Right lobe of liver (tissue), 6 donors: ENCODE data around the gene DNM1. TPM values are rescaled to one million over a fixed set of nuclear protein-coding genes. Genes with fewer than 3 reads are reported as not detected.

Experiments
- ATAC-seq, 4 donors: fragments of 200-7000 bp; cut with Tn5 transposase; one replicate each; pipeline ENCODE4 v1.9.1; 2020; ENCODE audit warnings: mild to moderate bottlenecking in 4 of 4, moderate library complexity in 4 of 4
- DNase-seq, 3 donors: peaks; one replicate each; pipeline ENCODE4 v3.0.0-alpha.2; 2020
- H3K27ac ChIP-seq, 3 donors: fragments of 200-600 bp; one replicate each; pipeline ENCODE4 v1.8.0; 2022
- H3K27me3 ChIP-seq, 2 donors: fragments of 200-600 bp; one replicate each; pipeline ENCODE4 v1.8.0; 2022
- H3K36me3 ChIP-seq, 4 donors: fragments of 200-600 bp; sonication (generic) in 1 of 4; one replicate each; pipeline versions ENCODE4 v1.5.1 to v1.8.0; 2017 to 2022; ENCODE audit warnings: control low read depth in 1 of 4
- H3K4me1 ChIP-seq, 4 donors: fragments of 200-600 bp; sonication (generic) in 1 of 4; one replicate each; pipeline versions ENCODE4 v1.5.1 to v1.8.0; 2017 to 2022; ENCODE audit warnings: control low read depth in 1 of 4
- H3K4me3 ChIP-seq, 3 donors: fragments of 200-600 bp; one replicate each; pipeline ENCODE4 v1.8.0; 2022
- H3K9me3 ChIP-seq, 4 donors: fragments of 200-600 bp; sonication (generic) in 1 of 4; one replicate each; pipeline versions ENCODE4 v1.5.1 to v1.8.0; 2017 to 2022; ENCODE audit warnings: control low read depth in 1 of 4
- POLR2A ChIP-seq: fragments of 450-650 bp; IDR thresholded peaks from one replicate; pipeline ENCODE4 v1.6.1; 2017; ENCODE audit warnings: antibody characterized with exemption, mild to moderate bottlenecking
- WGBS: methylation state at CpG from one replicate; pipeline ENCODE4 v1.1.6; 2018; ENCODE audit warnings: low coverage, low lambda C conversion rate; ENCODE audit not compliant: insufficient coverage; ENCODE audit errors: missing lambda C conversion rate; 5-methylcytosine and 5-hydroxymethylcytosine counted together
- intact Hi-C, 2 donors: fragments of 100-400 bp; cut with DNase I; formaldehyde crosslinking; loops; one replicate each; pipeline versions ENCODE4 v1.11.2 to v1.14.1; 2022
- total RNA-seq, 6 experiments: library from RNA; depleted of rRNA in 2 of 6; stranded (reverse); fragments of >200 nt in 2 of 6; fragmentation: NEBNext Ultra II Directional in 3 of 6; extraction: Animal tissue kit (Norgen Biotek cat#: 25700) in 3 of 6; gene quantifications; one replicate each; pipeline versions ENCODE4 v1.1.0 to v1.2.4, GENCODE V29; 2016 to 2023
- TF ChIP-seq, protein P1 (sequence below), 4 donors: fragments of 200-600 bp in 3 of 4; fragments of 450-650 bp in 1 of 4; IDR thresholded peaks; one replicate each; pipeline versions ENCODE4 v1.5.1 to v1.8.0; 2016 to 2022; ENCODE audit warnings: antibody characterized with exemption in 4 of 4, mild to moderate bottlenecking in 2 of 4
- donor health status: DM: no; HTN: yes; CAD: no.
- donor health status: DM: no; HTN: no; CAD: no.
- donor health status: DM: no; HTN: no; CAD: no.
- donor health status: DM: no; HTN: yes; CAD: no.
- donor health status: DM: no; HTN: yes; CAD: no.

DNM1 gene
- total RNA-seq, 6 experiments from 2014 or later = 0.43 to 3.1 (median 1.8) TPM

DNA sequence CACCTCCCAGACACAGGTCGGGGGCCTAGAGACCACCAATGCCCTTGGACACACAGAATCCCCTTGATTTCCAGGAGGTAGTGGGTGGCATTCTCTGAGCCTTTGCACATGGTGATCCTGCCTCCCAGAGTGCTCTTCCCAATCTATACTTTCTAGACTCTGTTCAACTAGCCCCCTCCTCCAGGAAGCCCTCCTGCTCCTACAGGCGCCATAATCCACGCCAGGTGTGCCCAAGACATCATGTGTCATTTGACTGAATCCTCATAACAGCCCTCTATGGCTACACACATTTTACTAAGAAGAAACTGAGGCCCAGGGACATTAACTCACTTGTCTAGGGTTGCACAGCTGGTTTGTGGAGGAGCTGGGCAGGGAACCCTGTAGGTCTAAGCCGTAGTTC is 36.0 kb upstream of the DNM1 start:
- Histone ChIP-seq H3K36me3 (peaks cover 0 to 37% (median 12%) of the 10 kb centered on the region in 4 donors), H3K4me1 (no peaks in the 10 kb centered on the region), H3K4me3 (no peak overlapping the region), H3K27me3 (no peaks in the 10 kb centered on the region), H3K9me3 (no peaks in the 10 kb centered on the region), H3K27ac (no peak overlapping the region)
- DNase-seq (no peak), ATAC-seq (no peak)
- intact Hi-C loops = no loop called here
- TF ChIP-seq, protein P1, sequence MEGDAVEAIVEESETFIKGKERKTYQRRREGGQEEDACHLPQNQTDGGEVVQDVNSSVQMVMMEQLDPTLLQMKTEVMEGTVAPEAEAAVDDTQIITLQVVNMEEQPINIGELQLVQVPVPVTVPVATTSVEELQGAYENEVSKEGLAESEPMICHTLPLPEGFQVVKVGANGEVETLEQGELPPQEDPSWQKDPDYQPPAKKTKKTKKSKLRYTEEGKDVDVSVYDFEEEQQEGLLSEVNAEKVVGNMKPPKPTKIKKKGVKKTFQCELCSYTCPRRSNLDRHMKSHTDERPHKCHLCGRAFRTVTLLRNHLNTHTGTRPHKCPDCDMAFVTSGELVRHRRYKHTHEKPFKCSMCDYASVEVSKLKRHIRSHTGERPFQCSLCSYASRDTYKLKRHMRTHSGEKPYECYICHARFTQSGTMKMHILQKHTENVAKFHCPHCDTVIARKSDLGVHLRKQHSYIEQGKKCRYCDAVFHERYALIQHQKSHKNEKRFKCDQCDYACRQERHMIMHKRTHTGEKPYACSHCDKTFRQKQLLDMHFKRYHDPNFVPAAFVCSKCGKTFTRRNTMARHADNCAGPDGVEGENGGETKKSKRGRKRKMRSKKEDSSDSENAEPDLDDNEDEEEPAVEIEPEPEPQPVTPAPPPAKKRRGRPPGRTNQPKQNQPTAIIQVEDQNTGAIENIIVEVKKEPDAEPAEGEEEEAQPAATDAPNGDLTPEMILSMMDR (IDR thresholded peaks at IDR 0.05) = no peak
- no peak for TF ChIP-seq POLR2A
- WGBS = 100% methylated on average over 2 of the region's 4 CpGs

DNA sequence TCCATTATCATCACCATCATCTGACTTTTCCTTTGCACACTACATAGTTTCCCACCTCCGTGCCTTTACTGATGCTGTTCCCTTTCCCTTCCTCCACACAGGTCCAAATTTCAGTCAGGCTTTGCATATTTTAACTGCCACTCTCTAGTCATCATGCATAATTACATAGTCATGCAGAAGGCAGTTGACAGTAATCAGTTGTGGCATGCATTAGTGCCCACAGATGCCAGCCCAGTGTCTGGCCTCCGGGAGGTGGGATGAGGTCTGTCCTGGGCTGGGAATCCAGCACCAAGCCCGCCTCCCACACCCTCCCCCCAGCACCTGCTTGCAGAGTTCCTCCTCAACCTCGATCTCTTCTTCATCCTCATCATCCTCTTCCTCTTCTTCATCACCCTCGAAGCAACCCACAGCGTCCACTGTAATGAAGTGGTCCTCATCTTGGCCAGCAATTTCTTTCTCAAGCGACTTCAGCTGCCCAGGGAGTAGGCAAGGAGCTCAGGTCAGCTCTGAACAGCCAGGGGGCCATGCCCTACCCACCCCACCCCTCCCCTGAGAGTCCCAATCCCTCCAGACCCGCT is 34.4 kb upstream of the DNM1 start:
- peaks cover 0 to 37% (median 12%) of the 10 kb centered on the region in 4 donors for H3K36me3 ChIP-seq
- TF ChIP-seq, protein P1 (IDR thresholded peaks at IDR 0.05) = no peak
- no peak for TF ChIP-seq POLR2A
- WGBS = 91% methylated on average over 7 of the region's 8 CpGs

DNA sequence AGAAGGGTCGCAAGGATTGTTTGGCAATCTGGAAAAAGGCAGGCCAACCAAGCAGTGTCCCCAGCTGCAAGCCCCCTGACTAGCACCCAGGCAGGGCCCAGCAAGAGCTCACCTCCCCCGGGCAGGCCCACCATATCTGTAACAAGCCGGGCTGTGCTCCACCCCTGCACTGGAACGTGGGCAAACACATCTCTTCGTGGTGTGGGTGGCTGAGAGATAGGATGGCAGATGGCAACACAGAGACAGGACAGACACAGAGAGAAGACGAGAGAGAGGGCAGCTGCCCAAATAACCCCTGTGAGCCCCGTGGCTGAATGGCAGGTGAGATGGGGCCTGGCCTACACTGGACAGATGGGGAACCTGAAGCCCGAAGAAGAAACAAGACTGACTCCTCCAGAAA is 33.7 kb upstream of the DNM1 start:
- H3K4me3 ChIP-seq = no peak overlapping the region
- peaks cover 0 to 37% (median 12%) of the 10 kb centered on the region in 4 donors for H3K36me3 ChIP-seq
- 93% methylated on average over 3 of the region's 8 CpGs for WGBS

More for the DNA sequence above, 34.4 kb upstream of the DNM1 start:
- H3K27ac ChIP-seq = no peak overlapping the region
- H3K4me3 ChIP-seq = no peak overlapping the region
- no peaks in the 10 kb centered on the region for H3K9me3 ChIP-seq
- DNase-seq (no peak), ATAC-seq (no peak)
- intact Hi-C loops = no loop called here
- no peaks in the 10 kb centered on the region for H3K27me3 ChIP-seq
- H3K4me1 ChIP-seq = no peaks in the 10 kb centered on the region

DNA sequence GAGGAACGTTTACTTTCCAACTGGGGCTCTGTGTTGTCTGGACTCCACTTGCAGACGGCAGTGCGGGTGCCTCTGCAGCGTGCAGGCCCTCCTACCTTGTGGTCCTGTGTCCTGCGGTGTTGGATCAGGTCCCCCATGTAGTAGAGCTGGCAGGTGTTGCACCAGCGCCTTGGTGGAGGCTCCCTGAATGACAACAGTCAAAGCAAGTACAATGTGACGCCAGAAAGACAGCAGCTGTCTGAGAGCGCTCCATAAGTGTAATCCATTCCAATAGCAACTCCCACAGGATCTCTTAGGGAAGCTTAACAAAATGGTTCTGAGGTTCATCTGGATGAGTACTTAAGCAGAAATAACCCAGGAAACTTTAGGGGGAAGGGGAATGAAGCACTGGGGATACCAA is 33.3 kb upstream of the DNM1 start:
- no peak overlapping the region for H3K27ac ChIP-seq
- peaks cover 0 to 39% (median 12%) of the 10 kb centered on the region in 4 donors for H3K36me3 ChIP-seq
- ATAC-seq = no peak
- TF ChIP-seq POLR2A = no peak
- TF ChIP-seq, protein P1 (IDR thresholded peaks at IDR 0.05) = no peak
- H3K4me3 ChIP-seq = no peak overlapping the region
- no peaks in the 10 kb centered on the region for H3K9me3 ChIP-seq
- H3K4me1 ChIP-seq = no peaks in the 10 kb centered on the region
- intact Hi-C loops = no loop called here
- 100% methylated on average over 2 of the region's 8 CpGs for WGBS
- H3K27me3 ChIP-seq = no peaks in the 10 kb centered on the region
- no peak for DNase-seq

More for the DNA sequence above, 33.7 kb upstream of the DNM1 start:
- ATAC-seq (no peak), DNase-seq (no peak)
- H3K9me3 ChIP-seq = no peaks in the 10 kb centered on the region
- H3K4me1 ChIP-seq = no peaks in the 10 kb centered on the region
- TF ChIP-seq, protein P1 (IDR thresholded peaks at IDR 0.05) = no peak
- TF ChIP-seq POLR2A = no peak
- intact Hi-C loops = no loop called here
- H3K27me3 ChIP-seq = no peaks in the 10 kb centered on the region
- no peak overlapping the region for H3K27ac ChIP-seq
